ENCODE results near the gene PTPN13.
"Not testable (repeated sequence)": the region's sequence is repeated elsewhere in the genome, so short reads cannot be mapped to it uniquely, and the experiment has no call there.

Gene PTPN13

GRCh38 chr4:86640469-86640868 lies 46.4 kb downstream of the PTPN13 start:
- DNase-seq (ENCODE audit: extremely low read depth, low read depth): no peak

GRCh38 chr4:86641516-86642090 lies 47.5 kb downstream of the PTPN13 start:
- DNase-seq (ENCODE audit: extremely low read depth, low read depth): no peak
- no peak for TF ChIP-seq CTCF (IDR thresholded peaks at IDR 0.05; ENCODE audit: low read depth, low read length)

More at GRCh38 chr4:86640469-86640868, 46.4 kb downstream of the PTPN13 start:
- no peak for TF ChIP-seq CTCF (IDR thresholded peaks at IDR 0.05; ENCODE audit: low read depth, low read length)

GRCh38 chr4:86644892-86645291 lies 50.8 kb downstream of the PTPN13 start:
- no peak for DNase-seq (ENCODE audit: extremely low read depth, low read depth)
- no peak for TF ChIP-seq CTCF (IDR thresholded peaks at IDR 0.05; ENCODE audit: low read depth, low read length)

- DNase-seq (ENCODE audit: extremely low read depth, low read depth): no peak
- no peak for TF ChIP-seq CTCF (IDR thresholded peaks at IDR 0.05; ENCODE audit: low read depth, low read length)
Measured at GRCh38 chr4:86652332-86652932, 58.3 kb downstream of the PTPN13 start.

- TF ChIP-seq CTCF (IDR thresholded peaks at IDR 0.05; ENCODE audit: low read depth, low read length): peak; percentile 17
- DNase-seq (ENCODE audit: extremely low read depth, low read depth): no peak
Measured at GRCh38 chr4:86653237-86653865, 59.2 kb downstream of the PTPN13 start.

GRCh38 chr4:86656781-86657180 lies 62.7 kb downstream of the PTPN13 start:
- DNase-seq (ENCODE audit: extremely low read depth, low read depth): not testable (repeated sequence)

GRCh38 chr4:86657382-86657781 lies 63.3 kb downstream of the PTPN13 start:
- no peak for TF ChIP-seq CTCF (IDR thresholded peaks at IDR 0.05; ENCODE audit: low read depth, low read length)
- DNase-seq (ENCODE audit: extremely low read depth, low read depth): no peak
